ENCODE data around the gene STK33. TPM values are rescaled to one million over a fixed set of nuclear protein-coding genes. Genes with fewer than 3 reads are reported as not detected.

The STK33 gene
- total RNA-seq, 4 donors from 2014 or later = 1.9 to 18.9 (median 3.1) TPM

- no peaks in the 10 kb centered on the region for H3K4me1 ChIP-seq
- H3K27ac ChIP-seq = no peak overlapping the region
- H3K27me3 ChIP-seq = no peaks in the 10 kb centered on the region
- H3K9me3 ChIP-seq = no peaks in the 10 kb centered on the region
- TF ChIP-seq POLR2A (IDR thresholded peaks at IDR 0.05) = no peak
- TF ChIP-seq, protein P1, sequence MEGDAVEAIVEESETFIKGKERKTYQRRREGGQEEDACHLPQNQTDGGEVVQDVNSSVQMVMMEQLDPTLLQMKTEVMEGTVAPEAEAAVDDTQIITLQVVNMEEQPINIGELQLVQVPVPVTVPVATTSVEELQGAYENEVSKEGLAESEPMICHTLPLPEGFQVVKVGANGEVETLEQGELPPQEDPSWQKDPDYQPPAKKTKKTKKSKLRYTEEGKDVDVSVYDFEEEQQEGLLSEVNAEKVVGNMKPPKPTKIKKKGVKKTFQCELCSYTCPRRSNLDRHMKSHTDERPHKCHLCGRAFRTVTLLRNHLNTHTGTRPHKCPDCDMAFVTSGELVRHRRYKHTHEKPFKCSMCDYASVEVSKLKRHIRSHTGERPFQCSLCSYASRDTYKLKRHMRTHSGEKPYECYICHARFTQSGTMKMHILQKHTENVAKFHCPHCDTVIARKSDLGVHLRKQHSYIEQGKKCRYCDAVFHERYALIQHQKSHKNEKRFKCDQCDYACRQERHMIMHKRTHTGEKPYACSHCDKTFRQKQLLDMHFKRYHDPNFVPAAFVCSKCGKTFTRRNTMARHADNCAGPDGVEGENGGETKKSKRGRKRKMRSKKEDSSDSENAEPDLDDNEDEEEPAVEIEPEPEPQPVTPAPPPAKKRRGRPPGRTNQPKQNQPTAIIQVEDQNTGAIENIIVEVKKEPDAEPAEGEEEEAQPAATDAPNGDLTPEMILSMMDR (IDR thresholded peaks at IDR 0.05) = no peak
- no peaks in the 10 kb centered on the region for H3K36me3 ChIP-seq
- no peak overlapping the region for H3K4me3 ChIP-seq
- no peak for DNase-seq
Measured at GRCh38 chr11:8523396-8523795, 70.6 kb downstream of the STK33 start.

GRCh38 chr11:8512547-8512946, 81.5 kb downstream of the STK33 start:
- TF ChIP-seq POLR2A (IDR thresholded peaks at IDR 0.05) = no peak
- TF ChIP-seq, protein P1 (IDR thresholded peaks at IDR 0.05) = no peak
- DNase-seq = no peak
- no peaks in the 10 kb centered on the region for H3K4me1 ChIP-seq
- no peak overlapping the region for H3K4me3 ChIP-seq
- H3K36me3 ChIP-seq = no peaks in the 10 kb centered on the region
- H3K27me3 ChIP-seq = no peaks in the 10 kb centered on the region
- no peak overlapping the region for H3K27ac ChIP-seq
- H3K9me3 ChIP-seq = no peaks in the 10 kb centered on the region

DNA sequence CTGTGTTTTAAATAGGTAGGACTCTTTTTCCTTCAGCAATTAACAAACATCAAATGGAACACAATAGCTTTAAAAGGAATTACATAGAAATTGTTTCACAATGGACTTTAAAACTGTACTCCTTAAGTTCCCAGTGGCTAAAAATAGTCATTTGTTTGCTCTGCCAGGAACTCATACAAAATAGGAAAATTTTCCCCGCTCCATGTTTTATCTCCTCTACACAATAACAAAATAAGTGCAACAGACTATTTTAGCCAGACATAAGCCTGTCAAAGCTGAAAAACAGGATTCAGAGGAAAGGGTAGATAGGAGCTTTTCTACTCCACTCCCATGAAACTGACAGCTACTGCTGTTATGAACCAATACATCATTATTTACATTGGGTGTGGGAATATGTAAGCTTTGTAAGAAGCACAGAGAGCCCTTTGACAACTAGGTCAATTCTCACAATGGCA, 90.1 kb downstream of the STK33 start:
- Histone ChIP-seq H3K36me3 (no peaks in the 10 kb centered on the region), H3K4me3 (no peak overlapping the region), H3K4me1 (no peaks in the 10 kb centered on the region), H3K9me3 (no peaks in the 10 kb centered on the region), H3K27ac (no peak overlapping the region), H3K27me3 (no peaks in the 10 kb centered on the region)
- no peak for TF ChIP-seq POLR2A (IDR thresholded peaks at IDR 0.05)
- TF ChIP-seq, protein P1 (IDR thresholded peaks at IDR 0.05) = no peak
- DNase-seq = no peak

DNA sequence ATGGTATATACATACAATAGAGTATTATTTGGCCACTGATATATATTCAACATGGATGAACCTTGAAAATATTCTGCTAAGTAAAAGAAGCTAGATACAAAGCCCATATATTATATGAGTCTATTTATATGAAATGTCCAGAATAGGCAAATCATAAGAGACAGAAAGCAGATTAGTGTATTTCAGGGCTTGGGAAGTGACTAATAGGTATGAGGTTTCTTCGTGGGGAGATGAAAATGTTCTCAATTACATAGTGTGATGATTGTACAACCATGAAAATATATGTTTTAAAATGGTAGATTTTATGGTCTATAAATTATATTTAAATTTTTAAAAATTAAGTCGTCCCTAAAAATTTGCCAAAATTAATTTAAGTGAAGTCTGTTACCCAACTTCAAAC, 92.2 kb downstream of the STK33 start:
- Histone ChIP-seq H3K27me3 (no peaks in the 10 kb centered on the region), H3K4me1 (no peaks in the 10 kb centered on the region), H3K36me3 (no peaks in the 10 kb centered on the region), H3K4me3 (no peak overlapping the region), H3K27ac (no peak overlapping the region), H3K9me3 (no peaks in the 10 kb centered on the region)
- no peak for TF ChIP-seq POLR2A (IDR thresholded peaks at IDR 0.05)
- DNase-seq = no peak

DNA sequence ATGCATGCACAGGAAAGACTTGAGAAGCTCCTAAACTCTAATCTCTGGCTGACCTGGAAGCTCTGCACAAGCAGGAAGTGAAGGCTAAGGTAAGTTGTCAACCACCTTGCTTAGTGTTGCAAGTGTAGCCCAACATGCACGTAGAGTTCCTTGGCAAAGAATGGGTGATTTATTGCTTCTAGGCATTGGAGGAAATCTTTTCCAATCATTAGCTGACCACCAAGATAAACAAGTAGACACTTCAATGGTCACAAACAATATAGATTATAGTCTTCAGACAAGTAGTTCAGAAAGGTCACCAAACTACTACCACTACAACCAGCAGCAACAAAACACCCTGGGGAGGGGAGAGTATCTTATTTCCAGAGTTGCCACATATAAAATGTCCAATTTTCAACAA, 105.6 kb downstream of the STK33 start:
- no peaks in the 10 kb centered on the region for H3K36me3 ChIP-seq
- H3K27me3 ChIP-seq = no peaks in the 10 kb centered on the region
- TF ChIP-seq POLR2A (IDR thresholded peaks at IDR 0.05) = no peak
- TF ChIP-seq, protein P1 (IDR thresholded peaks at IDR 0.05) = no peak
- H3K4me3 ChIP-seq = no peak overlapping the region
- no peaks in the 10 kb centered on the region for H3K4me1 ChIP-seq
- H3K27ac ChIP-seq = no peak overlapping the region
- no peaks in the 10 kb centered on the region for H3K9me3 ChIP-seq
- DNase-seq = no peak

DNA sequence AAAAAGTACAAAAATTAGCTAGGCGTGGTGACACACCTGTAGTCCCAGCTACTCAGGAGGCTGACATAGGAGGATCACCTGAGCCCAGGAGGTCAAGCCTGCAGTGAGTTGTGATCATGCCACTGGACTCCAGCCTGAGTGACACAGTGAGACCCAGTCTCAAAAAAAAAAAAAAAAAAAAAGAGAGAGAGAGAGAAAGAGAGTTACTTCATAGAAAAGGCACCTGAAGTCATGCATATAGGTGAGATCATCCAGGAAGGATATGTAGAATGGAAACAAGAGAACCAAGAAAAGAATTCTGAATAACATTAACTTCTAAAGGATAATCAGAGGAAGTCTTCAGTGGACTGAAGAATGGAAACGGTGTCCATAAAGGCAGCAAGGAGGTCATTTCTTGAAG, 106.8 kb downstream of the STK33 start:
- no peak overlapping the region for H3K4me3 ChIP-seq
- no peak for DNase-seq
- no peak overlapping the region for H3K27ac ChIP-seq
- TF ChIP-seq, protein P1 (IDR thresholded peaks at IDR 0.05) = no peak
- no peak for TF ChIP-seq POLR2A (IDR thresholded peaks at IDR 0.05)
- H3K27me3 ChIP-seq = no peaks in the 10 kb centered on the region
- no peaks in the 10 kb centered on the region for H3K36me3 ChIP-seq
- no peaks in the 10 kb centered on the region for H3K4me1 ChIP-seq
- H3K9me3 ChIP-seq = no peaks in the 10 kb centered on the region
